HepG2 (cell line): Measurements from ENCODE around the gene ZFP1. TPM values are rescaled to one million over a fixed set of nuclear protein-coding genes. Genes with fewer than 3 reads are reported as not detected.

Experiments
- ARID2 ChIP-seq: sonication (generic); formaldehyde crosslinking; IDR thresholded peaks from 2 replicates; pipeline ENCODE4 v1.8.1; 2022; ENCODE audit warnings: mild to moderate bottlenecking, missing genetic modification reagents, borderline replicate concordance
- BRD4 ChIP-seq: sonication (generic); formaldehyde crosslinking; IDR thresholded peaks from 2 replicates; pipeline ENCODE4 v1.4.0; 2020; ENCODE audit warnings: missing genetic modification reagents
- CCAR2 ChIP-seq: fragments of 200-400 bp; formaldehyde crosslinking; optimal IDR thresholded peaks from 2 replicates; pipeline ENCODE3; 2018; ENCODE audit warnings: low read depth, mild to moderate bottlenecking, low read length, moderate library complexity
- HOXA7 ChIP-seq: sonication (generic); formaldehyde crosslinking; IDR thresholded peaks from 2 replicates; pipeline ENCODE4 v1.8.1; 2022; ENCODE audit warnings: mild to moderate bottlenecking, missing genetic modification reagents, moderate library complexity
- JUND ChIP-seq: sonication (generic); formaldehyde crosslinking; IDR thresholded peaks from 2 replicates; pipeline ENCODE4 v1.8.0; 2022; ENCODE audit warnings: mild to moderate bottlenecking, missing genetic modification reagents
- KDM5A ChIP-seq: fragments of 200-600 bp; sonication (generic); IDR thresholded peaks from 2 replicates; pipeline ENCODE4 v1.7.0; 2018; ENCODE audit warnings: antibody characterized with exemption, mild to moderate bottlenecking, low read length, borderline replicate concordance
- RNF2 ChIP-seq: fragments of 450-650 bp; conservative IDR thresholded peaks from 2 replicates; pipeline ENCODE4 v1.6.1; 2016; ENCODE audit warnings: low read depth
- TAF15 ChIP-seq: fragments of 200-400 bp; formaldehyde crosslinking; IDR thresholded peaks from one replicate; pipeline ENCODE4 v1.6.1; 2018; ENCODE audit warnings: mild to moderate bottlenecking, low read depth, low read length; ENCODE audit not compliant: poor library complexity, severe bottlenecking
- TRIM24 ChIP-seq: sonication (generic); formaldehyde crosslinking; IDR thresholded peaks from 2 replicates; pipeline ENCODE4 v1.8.0; 2022; ENCODE audit warnings: mild to moderate bottlenecking, missing genetic modification reagents
- ZNF143 ChIP-seq: sonication (generic); formaldehyde crosslinking; IDR thresholded peaks from 2 replicates; pipeline ENCODE4 v1.4.0; 2020; ENCODE audit warnings: missing genetic modification reagents
- ZNF225 ChIP-seq: sonication (generic); formaldehyde crosslinking; IDR thresholded peaks from 2 replicates; pipeline ENCODE4 v1.4.0; 2020; ENCODE audit warnings: mild to moderate bottlenecking, missing genetic modification reagents
- ZNF446 ChIP-seq: sonication (generic); formaldehyde crosslinking; IDR thresholded peaks from 2 replicates; pipeline ENCODE4 v1.5.0; 2020; ENCODE audit warnings: mild to moderate bottlenecking, missing genetic modification reagents
- ZNF589 ChIP-seq: sonication (generic); formaldehyde crosslinking; conservative IDR thresholded peaks from 2 replicates; pipeline ENCODE4 v1.8.0; 2022; ENCODE audit warnings: mild to moderate bottlenecking, moderate library complexity, missing genetic modification reagents
- ZNF605 ChIP-seq: sonication (generic); formaldehyde crosslinking; IDR thresholded peaks from 2 replicates; pipeline ENCODE4 v1.8.0; 2022; ENCODE audit warnings: mild to moderate bottlenecking, missing genetic modification reagents
- ZNF7 ChIP-seq: IDR thresholded peaks from 2 replicates; pipeline ENCODE4 v1.6.1; 2016; ENCODE audit warnings: missing biosample characterization, missing genetic modification reagents
- polyA plus RNA-seq, 8 experiments: library from polyadenylated mRNA; depleted of rRNA in 3 of 8; stranded (reverse) in 7 of 8; unstranded in 1 of 8; fragments of >200 nt; fragmentation: Illumina TruSeq in 4 of 8; extraction: Trizol in 4 of 8; gene quantifications; 2 replicates each; pipeline versions ENCODE4 v1.2.1 to v1.2.3, GENCODE V29; 2011 to 2016; ENCODE audit warnings: low read depth in 4 of 8, missing spikeins in 1 of 8, mixed read lengths in 1 of 8; ENCODE audit not compliant: insufficient read depth in 1 of 8
- total RNA-seq, 5 experiments: library from RNA; depleted of rRNA; stranded (reverse); fragments of >200 nt; fragmentation: Illumina TruSeq; extraction: Trizol; gene quantifications; 2 replicates each; pipeline ENCODE4 v1.2.3, GENCODE V29; 2016; ENCODE audit warnings: low read depth in 1 of 5
- TF ChIP-seq, protein P1 (sequence below): sonication (generic); formaldehyde crosslinking; IDR thresholded peaks from 2 replicates; pipeline ENCODE4 v1.8.0; 2022; ENCODE audit warnings: missing genetic modification reagents, mild to moderate bottlenecking, moderate library complexity, borderline replicate concordance
- TF ChIP-seq, protein P2 (sequence below): sonication (generic); formaldehyde crosslinking; IDR thresholded peaks from 2 replicates; pipeline ENCODE4 v1.4.0; 2020; ENCODE audit warnings: mild to moderate bottlenecking, missing genetic modification reagents
- TF ChIP-seq, protein P3 (sequence below): sonication (generic); formaldehyde crosslinking; IDR thresholded peaks from 2 replicates; pipeline ENCODE4 v1.8.0; 2022; ENCODE audit warnings: mild to moderate bottlenecking, missing genetic modification reagents, moderate library complexity
- TF ChIP-seq, protein P4 (sequence below): sonication (generic); formaldehyde crosslinking; IDR thresholded peaks from 2 replicates; pipeline ENCODE4 v1.4.0; 2020; ENCODE audit warnings: missing genetic modification reagents, mild to moderate bottlenecking, borderline replicate concordance
- TF ChIP-seq, protein P5 (sequence below): sonication (generic); formaldehyde crosslinking; IDR thresholded peaks from 2 replicates; pipeline ENCODE4 v1.4.0; 2020; ENCODE audit warnings: missing genetic modification reagents; ENCODE audit errors: not compliant biosample characterization
- TF ChIP-seq, protein P6 (sequence below): sonication (generic); formaldehyde crosslinking; IDR thresholded peaks from 2 replicates; pipeline ENCODE4 v1.4.0; 2020; ENCODE audit warnings: missing genetic modification reagents, borderline replicate concordance

The ZFP1 gene
- total and polyA plus RNA-seq, 2 of the 13 experiments (the other 11 are each of a cell fraction or from before 2014, with no cell fraction given): 8.3 to 14.0 TPM

DNA sequence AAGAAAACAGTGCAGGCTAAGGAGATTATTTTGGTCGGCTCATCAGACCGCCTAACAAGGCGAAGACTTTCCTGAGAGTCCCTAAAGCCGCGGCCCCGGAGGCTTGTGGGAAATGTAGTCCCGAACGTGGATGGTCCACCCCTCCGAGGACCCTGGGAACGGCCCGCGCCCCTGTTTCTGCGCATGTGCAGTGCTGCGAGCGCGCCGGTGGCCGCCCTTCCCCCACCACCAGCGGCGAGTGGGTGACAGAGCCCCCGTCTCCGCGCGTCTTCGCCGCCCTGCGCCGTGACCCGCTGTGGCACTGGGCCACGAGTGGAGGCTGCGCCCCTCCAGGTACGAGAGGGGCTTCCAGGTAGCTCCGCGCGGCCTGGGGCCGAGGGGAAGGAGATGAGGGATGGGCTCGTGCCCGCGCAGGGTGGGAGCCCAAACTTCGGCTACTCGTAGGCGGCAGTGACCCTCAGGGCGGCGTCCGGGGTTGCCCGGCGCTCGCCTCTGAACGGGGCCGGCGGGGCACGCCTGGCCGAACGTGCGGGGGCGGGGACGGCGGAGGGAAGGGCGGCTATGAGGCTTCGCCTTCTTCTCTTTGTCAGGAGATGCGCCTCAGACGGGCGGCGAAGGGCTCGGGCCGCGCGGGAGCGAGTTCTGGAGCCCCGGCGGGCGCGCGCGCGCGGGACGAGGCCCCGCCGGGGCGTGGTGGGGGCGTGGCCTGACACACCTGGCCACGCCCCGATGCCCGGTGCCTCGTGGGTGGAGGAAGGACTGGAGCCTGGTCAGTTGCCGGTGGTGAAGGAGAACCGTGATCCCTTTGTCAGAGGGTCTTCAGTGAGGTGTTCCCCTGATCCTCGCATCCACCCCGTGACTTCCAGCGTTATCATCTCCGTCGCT, at the start of gene ZFP1 (continued):
- TF ChIP-seq, protein P1, sequence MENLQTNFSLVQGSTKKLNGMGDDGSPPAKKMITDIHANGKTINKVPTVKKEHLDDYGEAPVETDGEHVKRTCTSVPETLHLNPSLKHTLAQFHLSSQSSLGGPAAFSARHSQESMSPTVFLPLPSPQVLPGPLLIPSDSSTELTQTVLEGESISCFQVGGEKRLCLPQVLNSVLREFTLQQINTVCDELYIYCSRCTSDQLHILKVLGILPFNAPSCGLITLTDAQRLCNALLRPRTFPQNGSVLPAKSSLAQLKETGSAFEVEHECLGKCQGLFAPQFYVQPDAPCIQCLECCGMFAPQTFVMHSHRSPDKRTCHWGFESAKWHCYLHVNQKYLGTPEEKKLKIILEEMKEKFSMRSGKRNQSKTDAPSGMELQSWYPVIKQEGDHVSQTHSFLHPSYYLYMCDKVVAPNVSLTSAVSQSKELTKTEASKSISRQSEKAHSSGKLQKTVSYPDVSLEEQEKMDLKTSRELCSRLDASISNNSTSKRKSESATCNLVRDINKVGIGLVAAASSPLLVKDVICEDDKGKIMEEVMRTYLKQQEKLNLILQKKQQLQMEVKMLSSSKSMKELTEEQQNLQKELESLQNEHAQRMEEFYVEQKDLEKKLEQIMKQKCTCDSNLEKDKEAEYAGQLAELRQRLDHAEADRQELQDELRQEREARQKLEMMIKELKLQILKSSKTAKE (CRISPR knock-in tag): 0 out of 2 replicates have a peak, but pooled peaks have one; percentile 39
- TF ChIP-seq, protein P2, sequence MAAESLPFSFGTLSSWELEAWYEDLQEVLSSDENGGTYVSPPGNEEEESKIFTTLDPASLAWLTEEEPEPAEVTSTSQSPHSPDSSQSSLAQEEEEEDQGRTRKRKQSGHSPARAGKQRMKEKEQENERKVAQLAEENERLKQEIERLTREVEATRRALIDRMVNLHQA: no peak; the same call in 1 of the 2 replicates
- TF ChIP-seq, protein P3, sequence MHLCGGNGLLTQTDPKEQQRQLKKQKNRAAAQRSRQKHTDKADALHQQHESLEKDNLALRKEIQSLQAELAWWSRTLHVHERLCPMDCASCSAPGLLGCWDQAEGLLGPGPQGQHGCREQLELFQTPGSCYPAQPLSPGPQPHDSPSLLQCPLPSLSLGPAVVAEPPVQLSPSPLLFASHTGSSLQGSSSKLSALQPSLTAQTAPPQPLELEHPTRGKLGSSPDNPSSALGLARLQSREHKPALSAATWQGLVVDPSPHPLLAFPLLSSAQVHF (CRISPR knock-in tag): no peak
- TF ChIP-seq, protein P4, sequence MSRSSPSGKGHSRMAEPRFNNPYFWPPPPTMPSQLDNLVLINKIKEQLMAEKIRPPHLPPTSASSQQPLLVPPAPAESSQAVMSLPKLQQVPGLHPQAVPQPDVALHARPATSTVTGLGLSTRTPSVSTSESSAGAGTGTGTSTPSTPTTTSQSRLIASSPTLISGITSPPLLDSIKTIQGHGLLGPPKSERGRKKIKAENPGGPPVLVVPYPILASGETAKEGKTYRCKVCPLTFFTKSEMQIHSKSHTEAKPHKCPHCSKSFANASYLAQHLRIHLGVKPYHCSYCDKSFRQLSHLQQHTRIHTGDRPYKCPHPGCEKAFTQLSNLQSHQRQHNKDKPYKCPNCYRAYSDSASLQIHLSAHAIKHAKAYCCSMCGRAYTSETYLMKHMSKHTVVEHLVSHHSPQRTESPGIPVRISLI (CRISPR knock-in tag): peak; percentile 29; the same call in 1 of the 2 replicates
- TF ChIP-seq TAF15 (peak; percentile 75), HOXA7 (CRISPR knock-in tag) (no peak), ZNF605 (CRISPR knock-in tag) (peak; percentile 89), TRIM24 (CRISPR knock-in tag) (no peak), ZNF589 (peak; percentile 54; the same call in 1 of the 2 replicates), ZNF446 (CRISPR knock-in tag) (peak; percentile 89; the same call in 1 of the 2 replicates), RNF2 (peak; percentile 68; the same call in 1 of the 2 replicates), ZNF225 (CRISPR knock-in tag) (peak; percentile 93), ZNF7 (CRISPR knock-in tag) (no peak), KDM5A (peak; percentile 90), CCAR2 (no peak), BRD4 (CRISPR knock-in tag) (peak; percentile 94), ARID2 (CRISPR knock-in tag) (0 out of 2 replicates have a peak, but pooled peaks have one; percentile 52), JUND (CRISPR knock-in tag) (no peak), ZNF143 (CRISPR knock-in tag) (peak; percentile 97)
- TF ChIP-seq, protein P5, sequence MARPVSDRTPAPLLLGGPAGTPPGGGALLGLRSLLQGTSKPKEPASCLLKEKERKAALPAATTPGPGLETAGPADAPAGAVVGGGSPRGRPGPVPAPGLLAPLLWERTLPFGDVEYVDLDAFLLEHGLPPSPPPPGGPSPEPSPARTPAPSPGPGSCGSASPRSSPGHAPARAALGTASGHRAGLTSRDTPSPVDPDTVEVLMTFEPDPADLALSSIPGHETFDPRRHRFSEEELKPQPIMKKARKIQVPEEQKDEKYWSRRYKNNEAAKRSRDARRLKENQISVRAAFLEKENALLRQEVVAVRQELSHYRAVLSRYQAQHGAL (CRISPR knock-in tag): peak; percentile 80
- TF ChIP-seq, protein P6, sequence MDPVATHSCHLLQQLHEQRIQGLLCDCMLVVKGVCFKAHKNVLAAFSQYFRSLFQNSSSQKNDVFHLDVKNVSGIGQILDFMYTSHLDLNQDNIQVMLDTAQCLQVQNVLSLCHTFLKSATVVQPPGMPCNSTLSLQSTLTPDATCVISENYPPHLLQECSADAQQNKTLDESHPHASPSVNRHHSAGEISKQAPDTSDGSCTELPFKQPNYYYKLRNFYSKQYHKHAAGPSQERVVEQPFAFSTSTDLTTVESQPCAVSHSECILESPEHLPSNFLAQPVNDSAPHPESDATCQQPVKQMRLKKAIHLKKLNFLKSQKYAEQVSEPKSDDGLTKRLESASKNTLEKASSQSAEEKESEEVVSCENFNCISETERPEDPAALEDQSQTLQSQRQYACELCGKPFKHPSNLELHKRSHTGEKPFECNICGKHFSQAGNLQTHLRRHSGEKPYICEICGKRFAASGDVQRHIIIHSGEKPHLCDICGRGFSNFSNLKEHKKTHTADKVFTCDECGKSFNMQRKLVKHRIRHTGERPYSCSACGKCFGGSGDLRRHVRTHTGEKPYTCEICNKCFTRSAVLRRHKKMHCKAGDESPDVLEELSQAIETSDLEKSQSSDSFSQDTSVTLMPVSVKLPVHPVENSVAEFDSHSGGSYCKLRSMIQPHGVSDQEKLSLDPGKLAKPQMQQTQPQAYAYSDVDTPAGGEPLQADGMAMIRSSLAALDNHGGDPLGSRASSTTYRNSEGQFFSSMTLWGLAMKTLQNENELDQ (CRISPR knock-in tag): peak; percentile 93; the same call in 1 of the 2 replicates
